MCF 10A (cell line): Measurements from ENCODE around the gene EPHB1. TPM values are rescaled to one million over a fixed set of nuclear protein-coding genes. Genes with fewer than 3 reads are reported as not detected.

ENCODE experiments used
- BruUV-seq: library from RNA; stranded (reverse); fragments of 400-500 nt; replicated peaks from 2 replicates; lab custom pipeline; 2021; lab: Mats Ljungman, UMichigan
- CTCF ChIA-PET: fragments of 300-600 bp; sonication (Branson Sonifier 250); formaldehyde crosslinking; extraction: SDS; loops from one replicate; lab custom pipeline; 2021; ENCODE audit warnings: antibody characterized with exemption, inconsistent platforms; lab: Yijun Ruan, JAX
- POLR2A ChIA-PET: fragments of 300-600, 350-650 bp; sonication (Branson Sonifier 250); formaldehyde crosslinking; extraction: SDS; loops from one replicate; lab custom pipeline; 2020; ENCODE audit warnings: antibody characterized with exemption, inconsistent platforms; lab: Yijun Ruan, JAX
- DNase-seq: peaks from one replicate; pipeline ENCODE4 v3.0.0-alpha.2; 2018; ENCODE audit not compliant: unreplicated experiment
- H3K27ac Mint-ChIP-seq: one replicate; pipeline ENCODE4 v1.8.0; 2022; ENCODE audit warnings: mild to moderate bottlenecking, low read depth, mixed read lengths; ENCODE audit not compliant: unreplicated experiment
- H3K27me3 Mint-ChIP-seq: one replicate; pipeline ENCODE4 v1.8.0; 2022; ENCODE audit warnings: mixed read lengths; ENCODE audit not compliant: insufficient read depth, unreplicated experiment
- H3K36me3 Mint-ChIP-seq: one replicate; pipeline ENCODE4 v1.8.0; 2022; ENCODE audit warnings: mild to moderate bottlenecking, moderate library complexity, mixed read lengths; ENCODE audit not compliant: insufficient read depth, unreplicated experiment
- H3K4me1 Mint-ChIP-seq: one replicate; pipeline ENCODE4 v1.8.0; 2022; ENCODE audit warnings: mixed read lengths; ENCODE audit not compliant: insufficient read depth, unreplicated experiment
- H3K4me3 Mint-ChIP-seq: one replicate; pipeline ENCODE4 v1.8.0; 2022; ENCODE audit warnings: mild to moderate bottlenecking, moderate library complexity, mixed read lengths; ENCODE audit not compliant: unreplicated experiment
- H3K9me3 Mint-ChIP-seq: one replicate; pipeline ENCODE4 v1.8.0; 2022; ENCODE audit warnings: mixed read lengths; ENCODE audit not compliant: unreplicated experiment
- CTCF ChIP-seq: fragments of 200-600 bp; IDR thresholded peaks from one replicate; pipeline ENCODE4 v1.8.0; 2022; ENCODE audit warnings: antibody characterized with exemption, mild to moderate bottlenecking; ENCODE audit not compliant: unreplicated experiment
- intact Hi-C: fragments of 100-400 bp; cut with micrococcal nuclease; formaldehyde crosslinking; loops from 2 replicates; pipeline ENCODE4 v1.14.1; 2022
- total RNA-seq: library from RNA; stranded (reverse); gene quantifications from 2 replicates; pipeline ENCODE4 v1.2.3, GENCODE V29; 2022

The EPHB1 gene
- total RNA-seq, 1 experiment from 2014 or later: not detected

- CTCF ChIA-PET: no interaction called here
- H3K4me3 Mint-ChIP-seq: no peak overlapping the region
- H3K4me1 Mint-ChIP-seq: no peaks in the 10 kb centered on the region
- POLR2A ChIA-PET: no interaction called here
- BruUV-seq: no TSS peak
- H3K27me3 Mint-ChIP-seq: no peaks in the 10 kb centered on the region
- H3K36me3 Mint-ChIP-seq: no peaks in the 10 kb centered on the region
- DNase-seq: no peak
- no peak overlapping the region for H3K27ac Mint-ChIP-seq
- TF ChIP-seq CTCF: no peak
- peaks cover 29% of the 10 kb centered on the region for H3K9me3 Mint-ChIP-seq
- intact Hi-C loops: no loop called here
Observed at GRCh38 chr3:134911586-134912548, 116.8 kb downstream of the EPHB1 start.

- H3K4me3 Mint-ChIP-seq: no peak overlapping the region
- peaks cover 32% of the 10 kb centered on the region for H3K9me3 Mint-ChIP-seq
- H3K27me3 Mint-ChIP-seq: no peaks in the 10 kb centered on the region
- intact Hi-C loops: no loop called here
- H3K4me1 Mint-ChIP-seq: no peaks in the 10 kb centered on the region
- CTCF ChIA-PET: no interaction called here
- H3K36me3 Mint-ChIP-seq: no peaks in the 10 kb centered on the region
- no peak for DNase-seq
- TF ChIP-seq CTCF: no peak
- H3K27ac Mint-ChIP-seq: no peak overlapping the region
- POLR2A ChIA-PET: no interaction called here
- no TSS peak for BruUV-seq
Observed at GRCh38 chr3:134916276-134916961, 121.4 kb downstream of the EPHB1 start.

DNA sequence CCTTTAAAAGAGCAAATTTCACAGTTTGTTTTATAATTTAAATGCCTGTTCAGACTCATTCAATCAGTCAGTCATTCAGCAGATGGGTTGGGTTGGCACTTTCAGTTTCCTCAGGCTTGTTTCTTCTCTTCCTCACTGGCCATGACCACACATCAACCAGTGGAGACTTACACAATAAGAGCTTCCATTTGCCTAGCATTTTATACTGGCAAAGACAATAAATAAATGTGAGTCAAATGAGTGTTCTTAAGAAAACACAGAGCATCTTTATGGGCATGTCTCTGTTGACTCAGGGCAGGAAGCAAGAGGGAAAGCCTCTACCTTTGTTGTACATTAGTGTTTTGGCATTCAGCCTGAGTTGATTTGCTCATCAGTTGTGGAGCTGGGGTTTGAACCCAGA, 122.6 kb downstream of the EPHB1 start:
- H3K27me3 Mint-ChIP-seq: no peaks in the 10 kb centered on the region
- no peak overlapping the region for H3K27ac Mint-ChIP-seq
- BruUV-seq: no TSS peak
- no peaks in the 10 kb centered on the region for H3K36me3 Mint-ChIP-seq
- no peak overlapping the region for H3K4me3 Mint-ChIP-seq
- H3K9me3 Mint-ChIP-seq: peaks cover 27% of the 10 kb centered on the region
- ChIA-PET POLR2A (no interaction called here), CTCF (no interaction called here)
- TF ChIP-seq CTCF: no peak
- H3K4me1 Mint-ChIP-seq: no peaks in the 10 kb centered on the region
- peak; percentile 16 for DNase-seq
- intact Hi-C loops: no loop called here

GRCh38 chr3:134918441-134918840, 123.4 kb downstream of the EPHB1 start:
- H3K4me3 Mint-ChIP-seq: no peak overlapping the region
- no peaks in the 10 kb centered on the region for H3K27me3 Mint-ChIP-seq
- no peak overlapping the region for H3K27ac Mint-ChIP-seq
- TF ChIP-seq CTCF: no peak
- no TSS peak for BruUV-seq
- ChIA-PET CTCF (no interaction called here), POLR2A (no interaction called here)
- H3K36me3 Mint-ChIP-seq: no peaks in the 10 kb centered on the region
- H3K4me1 Mint-ChIP-seq: no peaks in the 10 kb centered on the region
- no peak for DNase-seq
- H3K9me3 Mint-ChIP-seq: peaks cover 28% of the 10 kb centered on the region
- intact Hi-C loops: no loop called here
